Right forelimb (tissue), 1 donor: Measurements from ENCODE around the gene ATL2.
"Not testable (repeated sequence)": the region's sequence is repeated elsewhere in the genome, so short reads cannot be mapped to it uniquely, and the experiment has no call there.

Experiments
- DNase-seq: peaks from one replicate; pipeline ENCODE4 v3.0.0-alpha.2; 2018

Gene ATL2

GRCh38 chr2:38322224-38322914, 54.7 kb downstream of the ATL2 start:
- no peak for DNase-seq

- not testable (repeated sequence) for DNase-seq
Measured at GRCh38 chr2:38319240-38319639, 57.8 kb downstream of the ATL2 start.

- no peak for DNase-seq
Measured at GRCh38 chr2:38317725-38318124, 59.3 kb downstream of the ATL2 start.

GRCh38 chr2:38315707-38316333, 61.3 kb downstream of the ATL2 start:
- DNase-seq, result no peak

- DNase-seq, result no peak
Measured at GRCh38 chr2:38308821-38309220, 68.3 kb downstream of the ATL2 start.

- no peak for DNase-seq
Measured at GRCh38 chr2:38301969-38302702, 74.9 kb downstream of the ATL2 start.

GRCh38 chr2:38301340-38301968, 75.6 kb downstream of the ATL2 start:
- DNase-seq, result no peak

- DNase-seq, result no peak
Measured at GRCh38 chr2:38298539-38298938, 78.5 kb downstream of the ATL2 start.

GRCh38 chr2:38296197-38296780, 80.8 kb downstream of the ATL2 start:
- no peak for DNase-seq

- no peak for DNase-seq
Measured at GRCh38 chr2:38294597-38294996, 82.5 kb downstream of the ATL2 start.

- no peak for DNase-seq
Measured at GRCh38 chr2:38293152-38293865, 83.8 kb downstream of the ATL2 start.

- no peak for DNase-seq
Measured at GRCh38 chr2:38290332-38290731, 86.7 kb downstream of the ATL2 start.

- DNase-seq, result no peak
Measured at GRCh38 chr2:38284971-38285370, 92.1 kb downstream of the ATL2 start.

GRCh38 chr2:38281095-38281742, 95.9 kb downstream of the ATL2 start:
- DNase-seq, result no peak

- no peak for DNase-seq
Measured at GRCh38 chr2:38279201-38279600, 97.9 kb downstream of the ATL2 start.

GRCh38 chr2:38278117-38278438, 99.0 kb downstream of the ATL2 start:
- DNase-seq, result not testable (repeated sequence)

- no peak for DNase-seq
Measured at GRCh38 chr2:38277245-38278116, 99.6 kb downstream of the ATL2 start.

- no peak for DNase-seq
Measured at GRCh38 chr2:38274286-38275276, 102.5 kb downstream of the ATL2 start.

GRCh38 chr2:38271697-38272096, 105.4 kb downstream of the ATL2 start:
- DNase-seq, result no peak

GRCh38 chr2:38269421-38269820, 107.7 kb downstream of the ATL2 start:
- DNase-seq, result no peak
